Measurements from ENCODE around the gene NFYA. TPM values are rescaled to one million over a fixed set of nuclear protein-coding genes. Genes with fewer than 3 reads are reported as not detected.
A peak's percentile ranks its signal among the peaks of the same experiment; 100 is the strongest.

The NFYA gene
- total and polyA plus RNA-seq, 2 of the 13 experiments (the other 11 are each of a cell fraction or from before 2014, with no cell fraction given): 16.0 to 22.9 TPM

GRCh38 chr6:41032830-41033229 is 39.9 kb upstream of the NFYA start:
- Histone ChIP-seq H3K27ac (ENCODE audit: extremely low read length, insufficient read depth, low read length) (no peak overlapping the region), H3K27me3 (ENCODE audit: control insufficient read depth in 1 of 2, insufficient read depth in 2 of 2, low read length in 2 of 2) (no peaks in the 10 kb centered on the region), H3K4me1 (ENCODE audit: insufficient read depth, low read length) (peaks cover 40% of the 10 kb centered on the region), H3K9me3 (ENCODE audit: low read length) (no peaks in the 10 kb centered on the region), H4K20me1 (ENCODE audit: insufficient read depth, low read length) (no peaks in the 10 kb centered on the region), H3K4me3 (replicated peaks in 1 of 3; ENCODE audit: insufficient read depth in 1 of 3, low read depth in 2 of 3, low read length in 3 of 3) (no peak overlapping the region), H3K9ac (ENCODE audit: insufficient read depth, low read depth, low read length) (no peak overlapping the region), H2AFZ (ENCODE audit: low read length) (no peak overlapping the region), H3K79me2 (ENCODE audit: insufficient read depth, low read length) (no peaks in the 10 kb centered on the region), H3K36me3 (replicated peaks in 1 of 2; ENCODE audit: control insufficient read depth in 1 of 2, insufficient read depth in 2 of 2, low read length in 2 of 2) (peaks cover 0 to 1% of the 10 kb centered on the region in 2 experiments; a peak in 1 of 5 replicates), H3K4me2 (ENCODE audit: low read depth, low read length) (no peak overlapping the region)
- intact Hi-C loops (cut with micrococcal nuclease; ENCODE audit: unreplicated experiment): loop anchor here (1.0 kb wide), 1 partner anchor 34 kb away; no protein-coding TSS in a partner anchor
- ChIA-PET CTCF (ENCODE audit: low intra/inter-chr PET ratio, low total read pairs) (interaction anchor here (3.3 kb wide), 1 partner anchor 34 kb away, joined by 19 read pairs; no protein-coding TSS in a partner anchor), POLR2A (interaction anchor here (1.8 kb wide), 1 partner anchor 40 kb away, joined by 5 read pairs; the partner anchor contains the start of genes NFYA and OARD1)
- 97% methylated on average over 15 of the region's 15 CpGs for WGBS (ENCODE audit: low lambda C conversion rate)
- BruUV-seq (replicated peaks): no TSS peak
- TF ChIP-seq AGO2 (optimal IDR thresholded peaks at IDR 0.05; ENCODE audit: low read depth, low read length): peak; percentile 41
- TF ChIP-seq ZNF616 (CRISPR knock-in tag; IDR thresholded peaks at IDR 0.05; ENCODE audit: low read depth): no peak
- FAIRE-seq: no peak
- in situ Hi-C loops (cut with HindIII; ENCODE audit: extremely low pct_ligation_motif_present, low pct_unique_long_range_greater_than_20kb): loop anchor here (5.0 to 25.0 kb wide), 2 partner anchors 34 to 696 kb away; no protein-coding TSS in a partner anchor
- DNase-seq (ENCODE audit: low spot score): no peak
- ATAC-seq: no peak

GRCh38 chr6:41033776-41034175 is 39.0 kb upstream of the NFYA start:
- H3K4me3 ChIP-seq (replicated peaks in 1 of 3; ENCODE audit: insufficient read depth in 1 of 3, low read depth in 2 of 3, low read length in 3 of 3): no peak overlapping the region
- DNase-seq (ENCODE audit: low spot score): no peak
- no peaks in the 10 kb centered on the region for H3K27me3 ChIP-seq (ENCODE audit: control insufficient read depth in 1 of 2, insufficient read depth in 2 of 2, low read length in 2 of 2)
- H4K20me1 ChIP-seq (ENCODE audit: insufficient read depth, low read length): no peaks in the 10 kb centered on the region
- ChIA-PET CTCF (ENCODE audit: low intra/inter-chr PET ratio, low total read pairs) (no interaction called here), POLR2A (no interaction called here)
- no peak for FAIRE-seq
- in situ Hi-C loops (cut with HindIII; ENCODE audit: extremely low pct_ligation_motif_present, low pct_unique_long_range_greater_than_20kb) (loop anchor here (5.0 to 25.0 kb wide), 2 partner anchors 34 to 696 kb away; no protein-coding TSS in a partner anchor), intact Hi-C loops (cut with micrococcal nuclease; ENCODE audit: unreplicated experiment) (no loop called here)
- peaks cover 0 to 1% of the 10 kb centered on the region in 2 experiments; a peak in 1 of 5 replicates for H3K36me3 ChIP-seq (replicated peaks in 1 of 2; ENCODE audit: control insufficient read depth in 1 of 2, insufficient read depth in 2 of 2, low read length in 2 of 2)
- no peak overlapping the region for H3K27ac ChIP-seq (ENCODE audit: extremely low read length, insufficient read depth, low read length)
- H3K9me3 ChIP-seq (ENCODE audit: low read length): no peaks in the 10 kb centered on the region
- BruUV-seq (replicated peaks): no TSS peak
- 90% methylated on average over 13 of the region's 13 CpGs for WGBS (ENCODE audit: low lambda C conversion rate)
- H2AFZ ChIP-seq (ENCODE audit: low read length): no peak overlapping the region
- TF ChIP-seq BHLHE40 (IDR thresholded peaks at IDR 0.05; ENCODE audit: low read length): no peak
- no peak for TF ChIP-seq TIGD3 (CRISPR knock-in tag; IDR thresholded peaks at IDR 0.05; ENCODE audit: borderline replicate concordance)
- no peak for TF ChIP-seq DDIT3 (CRISPR knock-in tag; IDR thresholded peaks at IDR 0.05)
- peak; percentile 46 for TF ChIP-seq AGO2 (optimal IDR thresholded peaks at IDR 0.05; ENCODE audit: low read depth, low read length)
- no peaks in the 10 kb centered on the region for H3K79me2 ChIP-seq (ENCODE audit: insufficient read depth, low read length)
- no peak for ATAC-seq
- no peak overlapping the region for H3K4me2 ChIP-seq (ENCODE audit: low read depth, low read length)
- peaks cover 40% of the 10 kb centered on the region for H3K4me1 ChIP-seq (ENCODE audit: insufficient read depth, low read length)
- H3K9ac ChIP-seq (ENCODE audit: insufficient read depth, low read depth, low read length): no peak overlapping the region
